ENCODE data around the gene ZNF492.

ZNF492 gene

GRCh38 chr19:22619371-22619770 is 14.8 kb upstream of the ZNF492 start:
- Histone ChIP-seq H4K20me1 (ENCODE audit: insufficient read depth, low read length) (no peaks in the 10 kb centered on the region), H3K79me2 (ENCODE audit: low read length) (no peaks in the 10 kb centered on the region), H3K36me3 (replicated peaks; ENCODE audit: low read depth, low read length) (no peaks in the 10 kb centered on the region), H3K9me3 (ENCODE audit: insufficient read depth, low read length) (peaks cover 3% of the 10 kb centered on the region; the same call in 1 of the 2 replicates), H3K27me3 (ENCODE audit: low read depth, low read length) (no peaks in the 10 kb centered on the region), H3K9ac (ENCODE audit: low read length) (no peak overlapping the region), H2AFZ (ENCODE audit: low read depth, low read length) (no peak overlapping the region), H3K4me3 (ENCODE audit: low read length) (no peak overlapping the region), H3K4me1 (ENCODE audit: low read length) (no peaks in the 10 kb centered on the region), H3K27ac (ENCODE audit: low read length) (no peak overlapping the region), H3K4me2 (ENCODE audit: low read length) (no peak overlapping the region)
- TF ChIP-seq CTCF (IDR thresholded peaks at IDR 0.05; ENCODE audit: low read depth, low read length) = no peak
- no peak for TF ChIP-seq EZH2phosphoT487 (IDR thresholded peaks at IDR 0.05; ENCODE audit: low read depth)

GRCh38 chr19:22619932-22620331 is 14.2 kb upstream of the ZNF492 start:
- H3K9ac ChIP-seq (ENCODE audit: low read length) = no peak overlapping the region
- no peak overlapping the region for H3K4me3 ChIP-seq (ENCODE audit: low read length)
- H3K9me3 ChIP-seq (ENCODE audit: insufficient read depth, low read length) = peaks cover 3% of the 10 kb centered on the region; the same call in 1 of the 2 replicates
- H3K27me3 ChIP-seq (ENCODE audit: low read depth, low read length) = no peaks in the 10 kb centered on the region
- H3K36me3 ChIP-seq (replicated peaks; ENCODE audit: low read depth, low read length) = no peaks in the 10 kb centered on the region
- H4K20me1 ChIP-seq (ENCODE audit: insufficient read depth, low read length) = no peaks in the 10 kb centered on the region
- H3K4me1 ChIP-seq (ENCODE audit: low read length) = no peaks in the 10 kb centered on the region
- H3K4me2 ChIP-seq (ENCODE audit: low read length) = no peak overlapping the region
- no peaks in the 10 kb centered on the region for H3K79me2 ChIP-seq (ENCODE audit: low read length)
- H3K27ac ChIP-seq (ENCODE audit: low read length) = no peak overlapping the region
- no peak overlapping the region for H2AFZ ChIP-seq (ENCODE audit: low read depth, low read length)
- TF ChIP-seq EZH2phosphoT487 (IDR thresholded peaks at IDR 0.05; ENCODE audit: low read depth) (no peak), CTCF (IDR thresholded peaks at IDR 0.05; ENCODE audit: low read depth, low read length) (no peak)

- H4K20me1 ChIP-seq (ENCODE audit: insufficient read depth, low read length) = no peaks in the 10 kb centered on the region
- TF ChIP-seq EZH2phosphoT487 (IDR thresholded peaks at IDR 0.05; ENCODE audit: low read depth) (no peak), CTCF (IDR thresholded peaks at IDR 0.05; ENCODE audit: low read depth, low read length) (no peak)
- H3K79me2 ChIP-seq (ENCODE audit: low read length) = no peaks in the 10 kb centered on the region
- no peaks in the 10 kb centered on the region for H3K4me1 ChIP-seq (ENCODE audit: low read length)
- H3K4me3 ChIP-seq (ENCODE audit: low read length) = no peak overlapping the region
- H3K27me3 ChIP-seq (ENCODE audit: low read depth, low read length) = no peaks in the 10 kb centered on the region
- no peak overlapping the region for H3K9ac ChIP-seq (ENCODE audit: low read length)
- H3K9me3 ChIP-seq (ENCODE audit: insufficient read depth, low read length) = peaks cover 3% of the 10 kb centered on the region; the same call in 1 of the 2 replicates
- H2AFZ ChIP-seq (ENCODE audit: low read depth, low read length) = no peak overlapping the region
- H3K36me3 ChIP-seq (replicated peaks; ENCODE audit: low read depth, low read length) = no peaks in the 10 kb centered on the region
- no peak overlapping the region for H3K4me2 ChIP-seq (ENCODE audit: low read length)
- H3K27ac ChIP-seq (ENCODE audit: low read length) = no peak overlapping the region
These were observed 13.7 kb upstream of the ZNF492 start for GRCh38 chr19:22620401-22620800.

GRCh38 chr19:22620912-22621311 is 13.2 kb upstream of the ZNF492 start:
- Histone ChIP-seq H3K36me3 (replicated peaks; ENCODE audit: low read depth, low read length) (no peaks in the 10 kb centered on the region), H3K27ac (ENCODE audit: low read length) (no peak overlapping the region), H3K4me1 (ENCODE audit: low read length) (no peaks in the 10 kb centered on the region), H4K20me1 (ENCODE audit: insufficient read depth, low read length) (no peaks in the 10 kb centered on the region), H3K9ac (ENCODE audit: low read length) (no peak overlapping the region), H3K79me2 (ENCODE audit: low read length) (no peaks in the 10 kb centered on the region), H3K9me3 (ENCODE audit: insufficient read depth, low read length) (peaks cover 3% of the 10 kb centered on the region; the same call in 1 of the 2 replicates), H3K4me2 (ENCODE audit: low read length) (no peak overlapping the region), H2AFZ (ENCODE audit: low read depth, low read length) (no peak overlapping the region), H3K4me3 (ENCODE audit: low read length) (no peak overlapping the region), H3K27me3 (ENCODE audit: low read depth, low read length) (no peaks in the 10 kb centered on the region)
- TF ChIP-seq EZH2phosphoT487 (IDR thresholded peaks at IDR 0.05; ENCODE audit: low read depth) (no peak), CTCF (IDR thresholded peaks at IDR 0.05; ENCODE audit: low read depth, low read length) (no peak)

Measured in OCI-LY3 (cell line).